ENCODE measurements around the gene PPP1R1C. TPM values are rescaled to one million over a fixed set of nuclear protein-coding genes. Genes with fewer than 3 reads are reported as not detected.

The PPP1R1C gene
- total RNA-seq, 1 experiment from 2014 or later, result 4.0 TPM

GRCh38 chr2:182133195-182133891 is 147.7 kb downstream of the PPP1R1C start:
- Histone ChIP-seq H3K23ac (ENCODE audit: insufficient read length, low read depth, low read length) (no peak overlapping the region), H3K9ac (ENCODE audit: extremely low read depth, insufficient read length, low read length) (no peak overlapping the region), H4K20me1 (ENCODE audit: control insufficient read depth, insufficient read depth, insufficient read length) (no peaks in the 10 kb centered on the region), H3K4me2 (ENCODE audit: insufficient read depth, insufficient read length, low read length) (no peak overlapping the region), H2BK20ac (ENCODE audit: low read depth, low read length, poor library complexity, severe bottlenecking) (no peak overlapping the region), H3K79me2 (ENCODE audit: insufficient read depth, low read length) (no peaks in the 10 kb centered on the region), H3K27ac (ENCODE audit: insufficient read length, low read depth, low read length) (no peak overlapping the region), H2BK12ac (ENCODE audit: insufficient read length, low read depth, low read length) (no peak overlapping the region), H2AK5ac (ENCODE audit: insufficient read length, low read length) (no peak overlapping the region), H3K14ac (ENCODE audit: insufficient read depth, low read length) (no peak overlapping the region), H3K23me2 (ENCODE audit: insufficient read length, low read depth, low read length, poor library complexity, severe bottlenecking) (no peaks in the 10 kb centered on the region), H3K18ac (ENCODE audit: insufficient read length, low read depth, low read length) (no peak overlapping the region), H3K27me3 (ENCODE audit: insufficient read depth, low read length) (no peaks in the 10 kb centered on the region), H4K5ac (ENCODE audit: insufficient read length, low read depth, low read length) (no peak overlapping the region), H3T11ph (ENCODE audit: low read length) (no peak overlapping the region), H3K4me1 (ENCODE audit: insufficient read depth, low read length) (no peaks in the 10 kb centered on the region), H3K4ac (ENCODE audit: low read depth, low read length) (no peak overlapping the region), H2BK5ac (ENCODE audit: insufficient read length, low read length) (no peak overlapping the region), H3K79me1 (ENCODE audit: insufficient read depth, low read depth, low read length, poor library complexity, severe bottlenecking) (no peaks in the 10 kb centered on the region), H3K56ac (ENCODE audit: insufficient read length, low read depth, low read length) (no peak overlapping the region), H4K8ac (replicated peaks; ENCODE audit: insufficient read length, low read depth, low read length) (no peak overlapping the region), H2AFZ (ENCODE audit: low read length) (no peak overlapping the region), H2BK15ac (ENCODE audit: low read depth, low read length) (no peak overlapping the region), H2BK120ac (ENCODE audit: low read depth, low read length, poor library complexity, severe bottlenecking) (no peak overlapping the region), H3K9me3 (ENCODE audit: control insufficient read depth, low read depth, low read length) (no peaks in the 10 kb centered on the region), H4K91ac (ENCODE audit: insufficient read length, low read depth, low read length) (no peak overlapping the region)
- DNase-seq, result no peak
- no peak for TF ChIP-seq CTCF (conservative IDR thresholded peaks at IDR 0.05)
- Mint-ChIP-seq H3K27ac (no peak overlapping the region), H3K27me3 (ENCODE audit: low read depth) (no peaks in the 10 kb centered on the region), H3K4me3 (no peak overlapping the region), H3K9me3 (no peaks in the 10 kb centered on the region), H3K36me3 (ENCODE audit: insufficient read depth in 1 of 3, low read depth in 3 of 3) (no peaks in the 10 kb centered on the region; a peak in 1 of 7 replicates), H3K4me1 (no peaks in the 10 kb centered on the region)
- no CpG with 5 or more reads among the region's 1 CpG for WGBS (ENCODE audit: extremely low coverage, insufficient read length, low lambda C conversion rate)
